Epithelial cell of proximal tubule (primary cell): Measurements from ENCODE around the gene LYRM4. TPM values are rescaled to one million over a fixed set of nuclear protein-coding genes. Genes with fewer than 3 reads are reported as not detected.
A peak's percentile ranks its signal among the peaks of the same experiment; 100 is the strongest.

Experiments used
- DNase-seq: peaks from one replicate; pipeline ENCODE4 v3.0.0-alpha.2; 2011; ENCODE audit warnings: low read depth
- H3K4me3 ChIP-seq: 2 replicates; pipeline ENCODE4 v1.5.1; 2011; ENCODE audit warnings: low read depth, mild to moderate bottlenecking, low read length
- CTCF ChIP-seq: conservative IDR thresholded peaks from 2 replicates; pipeline ENCODE4 v1.5.1; 2012; ENCODE audit warnings: low read depth, mild to moderate bottlenecking, low read length
- total RNA-seq: library from RNA; depleted of rRNA; stranded (reverse); fragments of >200 nt; gene quantifications from 2 replicates; pipeline ENCODE4 v1.2.3, GENCODE V29; 2015

The LYRM4 gene
- total RNA-seq, 1 donor from 2014 or later: 17.8 TPM

- no peak for DNase-seq
- H3K4me3 ChIP-seq: no peak overlapping the region
- TF ChIP-seq CTCF: no peak
These were observed 111.5 kb downstream of the LYRM4 start for GRCh38 chr6:5149159-5149704.

- no peak for DNase-seq
- no peak overlapping the region for H3K4me3 ChIP-seq
- TF ChIP-seq CTCF: no peak
These were observed 114.4 kb downstream of the LYRM4 start for GRCh38 chr6:5146398-5146797.

GRCh38 chr6:5143634-5144311, 117.0 kb downstream of the LYRM4 start:
- peak; percentile 91 for TF ChIP-seq CTCF
- no peak for DNase-seq
- H3K4me3 ChIP-seq: no peak overlapping the region

- DNase-seq: no peak
- TF ChIP-seq CTCF: no peak
- no peak overlapping the region for H3K4me3 ChIP-seq
These were observed 117.8 kb downstream of the LYRM4 start for GRCh38 chr6:5142915-5143314.

GRCh38 chr6:5142131-5142530, 118.6 kb downstream of the LYRM4 start:
- DNase-seq: no peak
- no peak overlapping the region for H3K4me3 ChIP-seq
- TF ChIP-seq CTCF: no peak

GRCh38 chr6:5141046-5141445, 119.7 kb downstream of the LYRM4 start:
- TF ChIP-seq CTCF: no peak
- H3K4me3 ChIP-seq: no peak overlapping the region
- DNase-seq: no peak
